AG09319 (cell line): Measurements from ENCODE around the gene SOCS7.

Experiments used
- DNase-seq: peaks from one replicate; pipeline ENCODE4 v3.0.0-alpha.2; 2010; ENCODE audit warnings: low read depth; ENCODE audit errors: extremely low read depth
- CTCF ChIP-seq: IDR thresholded peaks from 2 replicates; pipeline ENCODE4 v1.5.1; 2011; ENCODE audit warnings: low read depth, mild to moderate bottlenecking, inconsistent platforms, low read length, moderate library complexity

SOCS7 gene

GRCh38 chr17:38417210-38417951 is 65.7 kb downstream of the SOCS7 start:
- no peak for DNase-seq
- no peak for TF ChIP-seq CTCF

GRCh38 chr17:38418062-38418692 is 66.5 kb downstream of the SOCS7 start:
- no peak for TF ChIP-seq CTCF
- no peak for DNase-seq

- no peak for TF ChIP-seq CTCF
- no peak for DNase-seq
Observed at GRCh38 chr17:38418693-38419507, 67.3 kb downstream of the SOCS7 start.

GRCh38 chr17:38419508-38419981 is 67.9 kb downstream of the SOCS7 start:
- no peak for DNase-seq
- no peak for TF ChIP-seq CTCF

- no peak for DNase-seq
- TF ChIP-seq CTCF = no peak
Observed at GRCh38 chr17:38420518-38420917, 68.9 kb downstream of the SOCS7 start.

- no peak for DNase-seq
- no peak for TF ChIP-seq CTCF
Observed at GRCh38 chr17:38421171-38421841, 69.7 kb downstream of the SOCS7 start.
